ENCODE data around the gene RAE1.
"Not testable (repeated sequence)": the region's sequence is repeated elsewhere in the genome, so short reads cannot be mapped to it uniquely, and the experiment has no call there.

Gene RAE1

DNA sequence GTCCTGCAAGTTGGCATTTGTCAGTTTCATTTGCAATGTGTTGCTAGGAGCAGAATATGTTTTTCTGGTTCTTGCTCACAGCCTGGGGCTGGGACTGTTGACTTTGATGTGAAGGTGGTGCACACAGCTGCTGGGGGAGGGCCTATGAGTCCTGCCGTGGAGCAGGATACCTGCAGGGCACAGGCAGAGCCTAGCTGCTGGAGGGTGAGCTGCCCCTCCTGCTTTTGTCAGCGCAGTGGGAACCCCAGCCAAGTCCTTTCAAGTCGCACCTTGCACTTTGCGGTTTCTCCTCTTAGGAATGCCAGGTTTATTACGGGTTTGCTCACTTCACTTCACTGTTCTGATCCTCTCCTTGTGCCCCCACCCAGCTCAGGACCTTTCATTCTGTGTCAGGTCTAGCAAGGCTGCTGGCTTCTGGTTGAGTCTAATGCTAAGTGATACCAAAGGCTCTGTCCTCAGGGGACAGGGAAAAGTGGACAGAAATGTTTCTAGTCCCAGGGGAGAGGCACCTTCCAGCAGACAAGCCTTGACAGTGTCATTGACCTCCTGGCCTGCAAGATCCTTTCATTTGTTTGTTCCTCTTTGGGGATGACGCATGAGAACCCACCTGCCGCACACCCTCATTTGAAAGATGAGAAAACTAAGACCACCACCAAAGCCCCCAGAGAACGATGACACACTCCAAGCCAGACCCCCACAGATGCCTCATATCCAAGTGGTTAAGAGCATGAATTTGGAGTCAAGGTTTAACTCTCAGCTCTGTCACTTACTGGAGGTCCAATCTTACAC is 24.2 kb upstream of the RAE1 start:
- no peak for DNase-seq (ENCODE audit: low read depth)

DNA sequence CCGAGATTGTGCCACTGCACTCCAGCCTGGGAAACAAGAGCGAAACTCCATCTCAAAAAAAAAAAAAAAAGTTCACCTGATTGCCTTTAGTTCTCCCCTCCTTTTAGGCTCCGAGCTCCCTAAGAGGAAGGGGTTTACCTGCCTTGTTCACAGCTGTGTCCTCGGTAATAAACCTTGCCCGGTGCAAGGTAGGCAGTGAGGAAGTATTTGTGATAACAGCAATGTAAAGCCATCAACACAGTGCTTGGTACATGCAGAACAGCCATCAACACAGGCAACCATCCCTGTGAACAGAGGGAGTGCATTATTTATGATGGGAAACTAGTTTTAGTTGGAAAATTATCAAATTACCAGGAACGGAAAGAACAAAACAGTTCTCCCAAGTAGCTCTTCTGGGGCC is 23.2 kb upstream of the RAE1 start:
- DNase-seq (ENCODE audit: low read depth): no peak

DNA sequence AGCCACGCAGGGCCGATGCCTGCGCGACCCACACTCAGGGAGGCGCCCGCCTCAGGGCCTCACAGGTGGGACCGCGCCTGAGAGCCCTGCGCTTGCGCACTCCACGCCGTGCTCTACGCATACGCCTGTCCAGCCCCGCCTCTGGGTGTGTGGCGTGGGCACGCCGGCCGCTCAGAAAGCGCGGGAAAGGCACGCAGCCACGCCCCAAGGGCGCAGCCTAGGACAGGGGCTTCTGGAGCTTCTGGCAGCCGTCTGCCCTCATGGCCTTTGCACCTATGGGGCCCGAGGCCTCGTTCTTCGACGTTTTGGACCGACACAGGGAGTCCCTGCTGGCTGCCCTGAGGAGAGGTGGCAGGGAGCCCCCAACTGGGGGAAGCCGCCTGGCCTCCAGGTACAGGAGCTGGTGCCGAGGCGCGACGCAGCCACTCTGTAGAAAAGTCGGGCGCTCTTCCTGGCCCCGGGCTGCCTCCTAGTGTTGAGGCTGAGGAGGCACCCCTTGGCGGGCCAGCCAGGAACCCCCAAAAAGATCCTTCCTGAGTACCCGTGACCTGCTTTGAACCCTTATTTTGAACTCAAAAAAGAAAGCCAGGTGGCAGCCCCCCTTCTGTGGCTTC is 21.3 kb upstream of the RAE1 start, which contains the start of gene SPO11:
Gene SPO11 (plus strand): TSS at position 196 of the 614 bp plus-strand sequence. CDS start 65 bp downstream, at position 261.
- DNase-seq (ENCODE audit: low read depth): no peak

DNA sequence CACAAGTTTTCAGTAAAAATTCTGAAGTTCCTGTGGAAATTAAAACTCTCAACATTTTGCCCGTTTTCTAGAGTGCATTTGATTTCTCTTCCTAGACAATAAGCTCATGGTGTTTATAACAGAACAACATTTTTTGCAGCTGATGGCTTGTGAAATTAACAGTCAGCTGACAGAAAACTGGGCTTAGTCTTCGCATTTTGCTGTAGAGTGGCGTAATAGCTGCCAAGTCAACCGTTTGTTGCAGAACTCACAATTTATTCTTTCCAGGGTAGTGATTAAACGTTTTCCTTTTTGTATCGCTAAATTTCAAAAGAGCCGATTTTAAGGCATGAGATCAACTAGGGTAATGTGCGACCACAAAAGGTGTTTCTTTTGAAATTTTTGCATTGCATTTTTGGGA is 20.1 kb upstream of the RAE1 start:
- DNase-seq (ENCODE audit: low read depth): no peak

DNA sequence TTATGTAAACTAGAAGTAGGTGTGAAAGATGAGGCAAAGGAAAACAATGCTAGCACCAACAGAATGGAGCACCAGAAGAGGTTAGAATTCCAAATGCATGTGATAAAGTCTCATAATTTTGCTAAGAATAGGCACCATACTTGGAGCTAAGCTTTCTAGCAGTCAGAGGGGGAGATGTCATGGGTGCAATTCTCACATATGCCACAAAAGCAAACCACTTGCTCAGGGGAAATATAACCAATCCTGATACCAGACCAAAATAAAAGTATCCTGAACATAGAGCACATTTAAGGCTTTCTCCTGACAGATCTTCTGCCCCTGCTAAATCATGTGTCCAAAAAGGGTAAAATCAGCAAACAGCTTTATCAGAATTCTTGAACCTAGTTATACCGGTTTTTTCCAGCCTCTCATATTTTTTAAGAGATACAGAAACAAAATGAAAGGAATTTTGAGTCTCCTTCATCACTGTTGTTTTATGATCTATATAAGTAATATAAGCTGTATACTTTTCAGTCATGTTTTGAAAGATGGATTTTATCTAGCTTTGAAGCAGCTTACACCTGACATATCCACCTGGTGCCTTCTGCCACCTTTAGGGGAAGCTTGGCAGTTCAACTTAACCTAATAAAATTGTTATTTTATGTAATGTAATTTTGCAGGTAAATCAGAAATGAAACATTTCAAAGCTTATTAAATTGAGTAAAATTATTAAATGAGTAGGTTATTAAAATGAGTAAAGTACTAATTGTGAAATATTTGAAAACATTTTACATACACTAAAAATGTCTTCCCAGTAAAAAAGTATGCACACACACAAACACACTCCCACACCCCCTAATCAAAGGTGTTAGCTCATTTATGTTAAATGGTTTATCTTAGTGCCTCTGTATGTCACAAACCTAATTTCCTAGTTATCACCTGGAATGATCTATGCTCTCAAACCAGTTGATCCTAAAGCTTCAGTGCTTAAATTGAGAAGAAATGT is 18.7 kb upstream of the RAE1 start:
- DNase-seq (ENCODE audit: low read depth): no peak

DNA sequence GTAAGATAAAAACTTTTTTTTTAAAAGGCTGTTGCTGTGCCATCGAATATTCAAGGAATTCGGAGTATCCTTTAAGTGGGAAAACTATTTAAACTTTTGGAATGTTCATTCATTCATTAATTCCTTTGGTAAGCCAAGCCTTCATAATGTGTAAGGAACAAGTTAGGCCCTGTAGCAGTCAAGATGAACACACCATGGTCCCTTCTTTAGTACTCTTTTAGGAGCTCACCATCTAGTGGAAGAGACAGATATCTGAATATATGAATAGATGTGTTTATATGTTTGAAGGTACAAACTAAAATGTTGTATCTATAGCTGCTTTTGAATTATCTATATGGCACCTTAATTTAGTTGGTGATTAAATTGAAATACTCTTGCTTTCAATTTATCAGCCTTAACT is 15.7 kb upstream of the RAE1 start:
- DNase-seq (ENCODE audit: low read depth): no peak

DNA sequence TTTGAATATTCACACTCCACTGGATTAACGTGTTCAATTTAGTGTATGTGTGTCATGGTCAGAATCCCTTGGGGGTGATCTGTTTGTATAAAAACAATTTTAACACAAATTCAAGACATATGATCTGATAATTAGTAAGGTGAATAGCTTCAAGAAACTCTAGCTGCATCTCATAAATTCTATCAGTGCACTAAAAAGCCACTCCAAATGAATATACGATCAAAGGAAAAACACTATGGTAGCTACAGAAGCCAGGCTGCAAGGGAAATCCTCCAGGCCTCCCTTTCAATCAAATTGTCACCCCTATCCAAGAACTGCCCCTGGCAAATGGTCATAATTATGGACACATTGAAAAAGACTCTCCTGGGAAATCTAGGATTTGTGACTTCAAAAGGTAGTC is 9.4 kb upstream of the RAE1 start:
- DNase-seq (ENCODE audit: low read depth): no peak

DNA sequence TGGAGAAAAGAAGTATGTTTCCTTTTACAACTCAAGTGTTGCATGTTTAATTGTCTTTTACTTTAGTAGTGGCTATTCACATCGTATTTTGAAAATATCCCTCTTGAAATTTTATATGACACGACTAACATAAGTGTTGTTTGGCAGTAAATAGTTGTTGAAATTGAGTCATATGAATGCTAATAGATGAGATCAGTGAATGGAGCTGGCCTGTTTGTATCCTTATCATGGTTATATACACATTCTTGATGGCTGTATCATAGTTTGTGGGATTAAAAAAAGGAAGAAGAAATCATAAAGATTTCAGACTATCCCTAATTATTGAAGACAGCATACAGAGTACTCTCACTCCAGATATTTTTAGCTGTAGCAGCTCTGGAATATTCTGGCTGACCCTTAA is 8.2 kb upstream of the RAE1 start:
- DNase-seq (ENCODE audit: low read depth): no peak

DNA sequence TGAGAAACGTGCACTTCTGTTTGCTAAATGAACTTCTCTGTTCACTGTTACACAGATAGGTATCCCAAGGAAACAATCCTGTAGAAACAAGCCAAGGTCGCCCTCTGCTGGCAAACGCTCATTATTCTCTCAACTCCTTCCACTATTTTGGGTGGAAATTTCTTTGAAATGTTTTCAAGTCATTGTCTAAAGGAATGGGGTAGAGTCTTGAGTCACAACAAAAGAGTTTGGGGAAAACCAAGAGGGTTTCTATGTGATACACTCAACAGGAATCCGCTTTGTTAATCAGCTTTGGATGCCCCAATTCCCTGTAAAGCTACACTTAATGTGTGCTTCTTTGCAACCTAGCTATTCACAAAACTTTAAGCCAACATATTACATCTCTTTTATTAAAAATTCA is 4.6 kb upstream of the RAE1 start:
- DNase-seq (ENCODE audit: low read depth): peak; percentile 62

DNA sequence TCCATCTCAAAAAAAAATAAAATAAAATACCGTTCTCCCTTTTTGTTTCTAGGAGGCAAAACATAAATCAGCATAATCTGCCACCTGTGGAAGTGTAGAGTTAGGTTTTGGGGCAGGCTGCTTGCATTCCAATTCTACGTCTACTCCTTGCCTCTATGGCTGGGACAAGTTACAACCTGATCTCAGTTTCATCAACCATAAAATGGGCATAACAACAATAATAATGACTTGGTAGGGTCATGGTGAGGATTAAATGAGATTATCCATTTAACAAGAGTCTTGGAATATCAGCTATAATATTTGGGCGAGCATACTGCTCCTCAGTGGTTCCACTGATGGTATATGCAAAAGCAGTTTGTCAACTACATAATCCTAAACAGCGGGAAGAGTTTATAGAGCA is 3.7 kb upstream of the RAE1 start:
- no peak for DNase-seq (ENCODE audit: low read depth)

DNA sequence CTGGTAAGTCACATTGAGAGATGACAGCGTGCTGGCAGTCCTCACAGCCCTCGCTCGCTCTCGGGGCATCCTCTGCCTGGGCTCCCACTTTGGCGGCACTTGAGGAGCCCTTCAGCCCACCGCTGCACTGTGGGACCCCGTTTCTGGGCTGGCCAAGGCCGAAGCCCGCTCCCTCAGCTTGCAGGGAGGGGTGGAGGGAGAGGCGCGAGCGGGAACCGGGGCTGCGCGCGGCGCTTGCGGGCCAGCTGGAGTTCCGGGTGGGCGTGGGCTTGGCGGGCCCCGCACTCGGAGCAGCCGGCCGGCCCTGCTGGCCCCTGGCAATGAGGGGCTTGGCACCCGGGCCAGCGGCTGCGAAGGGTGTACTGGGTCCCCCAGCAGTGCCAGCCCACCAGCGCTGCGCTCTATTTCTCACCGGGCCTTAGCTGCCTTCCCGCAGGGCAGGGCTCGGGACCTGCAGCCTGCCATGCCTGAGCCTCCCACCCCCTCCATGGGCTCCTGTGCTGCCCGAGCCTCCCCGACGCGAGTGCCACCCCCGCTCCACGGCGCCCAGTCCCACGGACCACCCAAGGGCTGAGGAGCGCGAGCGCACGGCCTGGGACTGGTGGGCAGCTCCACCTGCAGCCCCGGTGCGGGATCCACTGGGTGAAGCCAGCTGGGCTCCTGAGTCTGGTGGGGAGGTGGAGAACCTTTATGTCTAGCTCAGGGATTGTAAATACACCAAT is 2.7 kb upstream of the RAE1 start:
- DNase-seq (ENCODE audit: low read depth): not testable (repeated sequence)

DNA sequence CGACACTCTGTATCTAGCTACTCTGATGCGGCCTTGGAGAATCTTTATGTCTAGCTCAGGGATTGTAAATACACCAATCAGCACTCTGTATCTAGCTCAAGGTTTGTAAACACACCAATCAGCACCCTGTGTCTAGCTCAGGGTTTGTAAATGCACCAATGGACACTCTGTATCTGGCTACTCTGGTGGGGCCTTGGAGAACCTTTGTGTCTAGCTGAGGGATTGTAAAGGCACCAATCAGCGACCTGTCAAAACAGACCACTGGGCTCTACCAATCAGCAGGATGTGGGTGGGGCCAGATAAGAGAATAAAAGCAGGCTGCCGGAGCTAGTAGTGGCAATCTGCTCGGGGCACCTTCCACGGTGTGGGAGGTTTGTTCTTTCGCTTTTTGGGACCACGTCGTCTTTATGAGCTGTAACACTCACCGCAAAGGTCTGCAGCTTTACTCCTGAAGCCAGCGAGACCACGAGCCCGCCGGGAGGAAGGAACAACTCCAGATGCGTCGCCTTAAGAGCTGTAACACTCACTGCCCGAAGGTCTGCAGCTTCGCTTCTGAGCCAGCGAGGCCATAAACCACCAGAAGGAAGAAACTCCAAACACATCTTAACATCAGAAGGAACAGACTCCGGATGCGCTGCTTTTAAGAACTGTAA is 2.0 kb upstream of the RAE1 start:
- not testable (repeated sequence) for DNase-seq (ENCODE audit: low read depth)

DNA sequence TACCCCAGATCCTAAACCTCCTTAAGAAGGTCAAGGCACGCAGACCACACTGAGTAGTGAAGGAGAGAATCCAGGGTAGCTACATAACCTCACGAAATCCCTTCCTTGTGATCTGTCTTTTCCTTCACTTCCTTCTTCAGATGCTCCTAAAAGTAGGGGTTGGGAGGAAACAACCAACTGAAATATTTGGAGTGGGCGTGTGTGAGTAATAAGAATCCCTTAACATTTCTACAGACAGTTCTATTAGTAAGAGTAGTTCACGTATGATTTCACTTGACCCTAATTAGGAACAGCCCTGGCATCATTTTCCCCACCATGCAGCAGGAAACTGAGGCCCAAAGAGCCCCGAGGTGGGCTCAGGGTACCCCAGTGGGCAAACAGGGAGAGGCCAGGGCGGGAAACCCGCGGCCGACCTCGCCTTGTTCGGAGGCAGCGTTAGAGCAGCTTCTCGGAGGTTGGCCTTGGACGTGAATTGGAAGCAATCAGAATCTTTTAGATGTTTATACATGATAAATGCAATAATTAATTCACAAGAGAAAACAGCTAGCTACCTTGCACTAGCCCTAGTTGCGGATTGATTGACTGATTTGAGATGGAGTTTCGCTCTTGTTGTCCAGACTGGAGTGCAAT is 859 bp upstream of the RAE1 start:
- DNase-seq (ENCODE audit: low read depth): no peak

DNA sequence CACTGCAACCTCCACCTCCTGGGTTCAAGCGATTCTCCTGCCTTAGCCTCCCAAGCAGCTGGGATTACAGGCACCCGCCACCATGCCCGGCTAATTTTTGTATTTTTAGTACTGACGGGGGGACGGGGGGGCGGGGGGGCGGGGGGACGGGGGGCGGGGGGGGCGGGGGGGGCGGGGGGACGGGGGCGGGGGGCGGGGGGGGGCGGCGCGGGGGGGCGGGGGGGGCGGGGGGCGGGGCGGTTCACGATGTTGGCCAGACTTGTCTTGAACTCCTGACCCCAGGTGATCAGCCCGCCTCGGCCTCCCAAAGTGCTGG is 371 bp upstream of the RAE1 start:
- not testable (repeated sequence) for DNase-seq (ENCODE audit: low read depth)

DNA sequence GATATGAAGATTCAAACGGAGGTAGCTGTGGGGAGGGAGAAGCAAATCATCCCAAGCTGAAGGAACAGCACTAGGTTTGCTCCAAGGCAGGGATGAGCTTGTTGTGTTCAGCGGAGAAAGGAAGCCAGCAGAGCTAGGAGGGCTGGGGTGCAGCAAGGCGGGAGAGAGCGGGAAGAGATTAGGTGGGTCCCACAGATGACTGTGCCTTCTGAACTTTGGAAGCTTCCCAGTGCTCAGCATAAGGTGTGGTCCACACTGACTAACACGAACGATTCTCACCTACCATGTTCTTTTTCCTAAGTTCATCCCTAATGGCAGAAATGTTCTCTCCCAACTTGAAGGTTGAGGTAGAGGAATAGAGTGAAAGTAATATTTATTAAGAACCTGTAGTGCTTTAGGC is 1.2 kb downstream of the RAE1 start:
- no peak for DNase-seq (ENCODE audit: low read depth)

DNA sequence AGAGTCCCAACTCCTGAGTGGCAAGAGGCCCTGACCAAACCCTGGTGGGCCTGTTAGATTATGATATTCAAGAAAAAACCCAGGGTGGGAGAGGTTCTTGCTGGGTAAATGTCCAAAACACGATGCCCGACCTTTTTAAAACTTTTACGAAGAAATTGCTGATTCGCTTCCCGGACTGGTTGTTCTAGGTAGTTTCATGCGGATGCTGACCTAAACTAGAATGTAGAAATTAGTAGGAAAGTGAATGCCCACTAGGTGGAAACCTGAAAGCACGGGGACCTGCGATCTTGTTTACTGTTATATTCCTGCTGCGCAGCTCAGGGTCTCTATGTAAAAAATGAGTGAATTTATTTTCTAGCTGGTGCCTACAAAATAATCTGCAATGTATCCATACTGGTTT is 2.3 kb downstream of the RAE1 start:
- DNase-seq (ENCODE audit: low read depth): no peak

DNA sequence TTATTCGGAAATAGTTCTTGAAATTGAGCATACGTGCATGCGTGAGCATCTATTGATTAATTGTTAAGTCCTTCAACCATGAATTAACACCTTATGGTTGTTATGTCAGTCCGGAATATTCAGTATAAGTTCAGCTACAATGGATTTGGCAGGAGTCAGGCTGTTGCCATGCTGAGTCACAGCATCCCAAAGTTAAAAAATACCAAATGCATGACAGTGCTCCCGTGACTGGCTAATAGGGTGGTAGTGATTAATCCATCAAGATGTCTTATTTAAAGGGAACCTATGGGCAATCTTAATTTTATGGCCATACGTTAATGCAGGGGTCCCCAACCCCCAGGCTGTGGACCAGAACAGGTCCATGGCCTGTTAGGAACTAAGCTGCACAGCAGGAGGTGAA is 10.5 kb downstream of the RAE1 start:
- no peak for DNase-seq (ENCODE audit: low read depth)

DNA sequence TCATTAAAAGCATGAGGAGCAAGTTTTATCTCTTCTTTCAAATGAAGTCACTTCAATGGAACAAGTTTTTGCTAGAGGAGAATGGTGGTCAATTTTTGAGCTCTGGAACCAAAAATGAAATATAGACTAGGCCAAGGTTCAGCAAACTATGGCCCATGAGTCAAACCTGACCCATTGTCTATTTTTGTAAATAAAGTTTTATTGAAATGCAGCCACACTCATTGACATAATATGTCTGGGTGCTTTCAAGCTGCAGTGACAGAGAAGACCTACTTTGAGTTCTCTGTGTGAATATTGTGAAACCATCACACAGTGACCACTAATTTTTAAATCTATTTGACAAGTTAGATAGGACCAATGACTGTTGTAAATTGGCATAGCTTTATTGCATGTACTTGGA is 13.4 kb downstream of the RAE1 start:
- DNase-seq (ENCODE audit: low read depth): no peak

DNA sequence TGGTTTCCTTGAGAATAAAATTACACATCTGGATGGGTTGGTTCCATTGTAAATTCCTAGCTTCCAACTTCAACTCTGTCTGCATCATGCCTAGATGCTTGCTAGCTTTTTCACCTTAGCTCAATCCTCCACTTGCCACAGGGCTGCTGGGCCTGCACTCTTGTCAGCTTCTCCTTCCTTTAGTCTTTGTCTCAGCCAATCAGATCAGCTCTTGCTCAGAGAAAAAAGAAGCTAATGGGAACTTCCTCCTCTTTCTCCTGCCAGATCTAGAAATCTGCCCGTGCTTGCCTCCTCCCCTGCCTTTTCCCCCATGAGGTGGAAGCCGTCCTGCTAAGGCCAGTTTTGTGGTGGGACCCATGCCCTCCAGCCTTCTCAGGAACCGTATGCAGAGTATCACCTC is 18.5 kb downstream of the RAE1 start:
- no peak for DNase-seq (ENCODE audit: low read depth)

DNA sequence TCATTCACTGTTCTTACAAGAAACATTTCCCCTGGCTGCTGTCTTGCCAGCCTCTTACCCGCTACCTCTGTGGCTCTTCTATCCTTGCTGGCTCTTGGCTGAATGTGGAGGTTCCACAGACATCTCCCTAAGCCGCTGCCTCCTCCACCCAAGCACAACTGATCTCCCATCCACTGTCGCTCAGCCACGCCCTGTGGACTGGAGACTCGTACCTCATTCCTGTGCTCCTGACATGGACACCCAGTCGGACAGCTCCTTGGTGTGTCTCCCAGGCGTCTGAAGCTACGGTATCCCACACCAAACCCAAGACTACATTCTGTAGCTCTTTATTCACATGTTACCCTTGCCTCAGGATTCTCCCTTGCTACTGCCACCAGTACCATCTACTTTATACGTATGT is 19.3 kb downstream of the RAE1 start:
- DNase-seq (ENCODE audit: low read depth): no peak

DNA sequence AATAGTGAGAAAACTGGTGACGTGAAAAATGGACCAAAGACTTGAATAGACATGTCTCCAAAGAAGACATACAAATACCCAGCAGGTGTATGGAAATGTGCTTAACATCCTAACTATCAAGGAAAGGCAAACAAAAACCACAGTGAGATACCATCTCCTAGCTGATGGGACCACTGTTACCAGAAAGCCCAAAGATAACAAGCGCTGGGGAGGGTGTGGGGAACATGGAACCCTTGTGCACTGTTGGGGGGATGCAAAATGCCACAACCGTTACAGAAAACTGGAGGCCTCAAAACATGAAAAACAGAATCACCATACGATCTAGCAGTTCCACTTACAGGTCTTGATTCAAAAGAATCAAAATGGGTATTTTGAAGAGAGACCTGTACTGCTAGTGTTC is 20.3 kb downstream of the RAE1 start:
- DNase-seq (ENCODE audit: low read depth): no peak
